ENCODE results near the gene S100A9. TPM values are rescaled to one million over a fixed set of nuclear protein-coding genes. Genes with fewer than 3 reads are reported as not detected.

Gene S100A9
- not detected in 2 replicates for total RNA-seq

DNA sequence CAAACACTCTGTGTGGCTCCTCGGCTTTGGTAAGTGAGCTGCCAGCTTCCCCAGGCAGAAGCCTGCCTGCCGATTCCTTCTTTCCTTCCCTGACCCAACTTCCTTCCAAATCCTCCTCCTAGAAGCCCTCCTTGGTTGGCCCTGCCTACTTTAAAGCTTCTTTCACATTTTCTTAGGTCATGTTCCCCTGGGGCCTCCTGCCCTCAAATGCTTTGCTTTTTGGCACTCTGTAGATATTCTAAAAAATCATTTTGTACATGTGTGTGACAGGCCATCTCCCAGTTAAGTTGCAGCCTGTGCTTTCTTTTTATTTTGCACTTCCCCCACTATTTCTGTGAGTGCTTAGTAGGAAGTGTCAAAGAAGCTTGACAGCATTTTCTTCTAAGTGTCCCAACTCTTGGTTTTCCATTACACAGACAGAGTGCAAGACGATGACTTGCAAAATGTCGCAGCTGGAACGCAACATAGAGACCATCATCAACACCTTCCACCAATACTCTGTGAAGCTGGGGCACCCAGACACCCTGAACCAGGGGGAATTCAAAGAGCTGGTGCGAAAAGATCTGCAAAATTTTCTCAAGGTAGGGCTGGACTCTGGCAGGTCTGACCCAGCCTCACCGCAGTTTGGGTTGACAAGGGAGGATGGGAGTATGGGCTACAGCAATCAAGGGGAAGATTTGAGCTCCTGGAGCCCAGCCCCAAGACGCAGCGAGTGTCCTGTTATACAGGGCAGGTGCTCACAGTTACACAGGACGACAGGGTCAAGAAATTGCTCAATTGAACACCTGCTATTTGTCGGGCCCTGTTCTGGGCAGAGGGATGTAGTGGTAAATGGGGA is at the start of gene S100A9:
TSS of gene S100A9 (plus strand) at position 2 of the 838 bp plus-strand sequence. CDS start at position 432, 430 bp downstream.

GRCh38 chr1:153312570-153313186 is 45.0 kb upstream of the S100A9 start, which contains the start of gene PGLYRP3:
PGLYRP3 (minus strand) TSS chr1:153312952; CDS start chr1:153310665, 2,287 bp downstream.

DNA sequence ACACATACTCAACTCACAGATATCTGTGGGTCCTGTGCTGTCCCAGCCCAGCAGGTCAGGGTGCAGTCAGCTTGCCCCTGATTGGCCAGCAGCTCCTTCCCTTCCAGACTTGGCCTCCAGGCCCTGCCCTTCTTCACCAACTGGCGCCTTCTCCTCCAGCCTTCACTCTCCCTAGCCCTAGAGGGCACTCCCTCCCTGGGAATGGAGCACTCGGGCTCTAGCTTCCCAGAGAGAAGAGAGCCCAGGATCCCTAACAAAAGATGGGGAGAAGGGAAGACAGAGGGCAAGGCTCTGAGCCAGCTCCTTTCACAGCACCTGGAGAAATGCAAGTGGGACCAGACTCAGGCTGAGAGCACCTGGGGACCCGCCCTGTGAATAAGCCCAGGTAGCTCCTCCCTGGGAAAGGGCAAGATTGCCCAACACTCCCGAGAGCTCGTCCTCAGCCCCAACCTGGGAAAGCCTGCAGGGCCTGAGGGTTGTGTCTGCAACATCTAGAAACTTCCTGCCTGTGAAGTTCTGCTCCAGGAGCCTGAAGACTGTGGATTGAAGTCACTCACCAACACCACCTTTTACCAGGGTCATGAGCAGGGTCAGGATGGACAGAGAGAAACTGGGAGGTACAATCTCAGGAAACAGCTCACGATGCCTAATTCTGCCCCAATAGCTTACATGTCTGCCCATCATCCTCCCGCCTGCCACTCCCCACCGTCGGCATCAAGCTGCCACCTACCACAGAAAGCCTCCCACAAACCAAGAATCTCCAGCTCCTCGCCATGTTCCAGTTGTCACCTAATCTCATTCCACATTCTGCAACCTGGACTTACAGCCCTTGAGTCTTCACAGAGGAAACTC is 8.9 kb upstream of the S100A9 start, which contains the start of gene PGLYRP4:
TSS of gene PGLYRP4 (minus strand) at position 331 of the 852 bp plus-strand sequence. CDS start 909 bp downstream, outside the sequence.

GRCh38 chr1:153375511-153375910 is 17.9 kb downstream of the S100A9 start, which contains the start of gene S100A12:
S100A12 (minus strand) TSS chr1:153375621; CDS start chr1:153374592, 1,029 bp downstream.

DNA sequence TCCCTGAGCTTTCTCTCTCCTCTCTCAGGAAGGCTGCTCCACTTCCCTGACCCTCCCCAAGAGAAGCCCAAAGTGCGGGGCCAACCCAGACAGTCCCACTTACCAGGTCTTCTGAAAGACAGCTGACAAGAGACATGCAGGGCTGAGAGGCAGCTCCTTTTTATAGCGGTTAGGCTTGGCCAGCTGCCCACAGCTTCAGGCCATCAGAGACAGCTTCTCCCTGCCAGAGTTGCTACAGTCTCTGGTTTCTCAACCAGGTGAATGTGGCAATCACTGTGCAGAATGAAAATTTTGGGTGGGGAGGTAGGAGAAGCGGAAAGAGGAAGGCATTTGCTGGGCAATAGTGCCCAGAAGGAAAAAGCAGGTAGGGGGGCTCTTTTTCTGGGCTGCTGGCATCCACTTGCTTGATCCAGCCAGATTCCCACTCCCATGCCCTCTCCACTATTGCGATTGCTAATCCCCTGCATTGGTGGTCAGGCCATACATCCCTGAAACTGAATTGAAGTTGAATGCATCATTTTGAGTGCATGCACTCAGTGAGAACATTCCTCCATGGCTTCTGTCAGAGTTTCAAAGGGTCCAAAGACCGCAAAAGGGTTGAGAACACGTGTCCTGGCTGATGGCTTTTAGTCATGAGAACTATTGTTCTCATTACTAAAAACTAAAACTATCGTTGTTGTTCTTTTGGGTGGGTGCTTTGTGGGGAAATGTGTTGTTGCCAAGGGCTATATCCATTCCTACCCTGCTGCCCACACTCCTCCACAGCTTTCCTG is 33.5 kb downstream of the S100A9 start, which contains the start of gene S100A8:
TSS of gene S100A8 (minus strand) at position 136 of the 773 bp plus-strand sequence. CDS start 538 bp downstream, outside the sequence.

Other genes with a start within 250 kb of the S100A9 start
- not detected in 2 replicates for gene SPRR2F, start 244.3 kb upstream of the S100A9 start, total RNA-seq
- gene SPRR2G, start 207.0 kb upstream of the S100A9 start, total RNA-seq = not detected in 2 replicates
- gene LELP1, start 154.4 kb upstream of the S100A9 start, total RNA-seq = not detected in 2 replicates
- 0.12 and 1.2 TPM in 2 replicates for gene PRR9, start 140.3 kb upstream of the S100A9 start, total RNA-seq
- gene LORICRIN, start 98.2 kb upstream of the S100A9 start, total RNA-seq = not detected in 2 replicates
- gene PGLYRP3, start 44.9 kb upstream of the S100A9 start, total RNA-seq = not detected in 2 replicates
- gene PGLYRP4, start 9.0 kb upstream of the S100A9 start, total RNA-seq = not detected in 2 replicates
- gene S100A12, start 17.8 kb downstream of the S100A9 start, total RNA-seq = not detected in 2 replicates
- not detected in 2 replicates for gene S100A8, start 33.2 kb downstream of the S100A9 start, total RNA-seq
- gene S100A7A, start 58.7 kb downstream of the S100A9 start, total RNA-seq = not detected in 2 replicates
- gene S100A7, start 102.8 kb downstream of the S100A9 start, total RNA-seq = not detected in 2 replicates
- 1,072 and 1,519 TPM in 2 replicates for gene S100A6, start 178.1 kb downstream of the S100A9 start, total RNA-seq
- gene S100A5, start 183.1 kb downstream of the S100A9 start, total RNA-seq = 0.66 TPM in 1 of 2 replicates, not detected in the other
- gene S100A4, start 188.0 kb downstream of the S100A9 start, total RNA-seq = 31.4 and 82.6 TPM in 2 replicates
- gene S100A3, start 191.4 kb downstream of the S100A9 start, total RNA-seq = 2.2 and 3.3 TPM in 2 replicates
- gene S100A2, start 208.0 kb downstream of the S100A9 start, total RNA-seq = 1.00 and 2.4 TPM in 2 replicates